MM.1S (cell line): ENCODE measurements around the gene USP37.

Experiments used
- DNase-seq: peaks from one replicate; pipeline ENCODE4 v3.0.0-alpha.2; 2015
- H2AFZ ChIP-seq: fragments of 300-600 bp; sonication (generic); 2 replicates; pipeline ENCODE4 v1.6.0; 2016; ENCODE audit warnings: antibody characterized with exemption, low read length
- H3F3A ChIP-seq: fragments of 300-600 bp; sonication (generic); 2 replicates; pipeline ENCODE4 v1.6.1; 2016; ENCODE audit warnings: mild to moderate bottlenecking, antibody characterized with exemption, low read length, moderate library complexity, mixed read lengths; ENCODE audit not compliant: insufficient read depth
- H3K27ac ChIP-seq: fragments of 300-600 bp; sonication (generic); 2 replicates; pipeline ENCODE4 v1.5.1; 2016; ENCODE audit warnings: mild to moderate bottlenecking, low read length
- H3K27me3 ChIP-seq: fragments of 300-600 bp; sonication (generic); replicated peaks from 2 replicates; pipeline ENCODE4 v1.6.0; 2016; ENCODE audit warnings: low read length; ENCODE audit not compliant: insufficient read depth
- H3K36me3 ChIP-seq: fragments of 300-600 bp; sonication (generic); replicated peaks from 2 replicates; pipeline ENCODE4 v1.6.1; 2016; ENCODE audit warnings: mild to moderate bottlenecking, low read length, mixed read lengths; ENCODE audit not compliant: insufficient read depth
- H3K4me1 ChIP-seq: fragments of 300-600 bp; sonication (generic); 2 replicates; pipeline ENCODE4 v1.6.1; 2016; ENCODE audit warnings: low read length, mixed read lengths
- H3K4me2 ChIP-seq: fragments of 300-600 bp; sonication (generic); 2 replicates; pipeline ENCODE4 v1.6.0; 2016; ENCODE audit warnings: low read depth, low read length
- H3K4me3 ChIP-seq: fragments of 300-600 bp; sonication (generic); 2 replicates; pipeline ENCODE4 v1.5.1; 2016; ENCODE audit warnings: low read length, mixed read lengths
- H3K79me2 ChIP-seq: fragments of 300-600 bp; sonication (generic); 2 replicates; pipeline ENCODE4 v1.6.1; 2016; ENCODE audit warnings: mixed run types, low read length, mixed read lengths
- H3K9ac ChIP-seq: fragments of 300-600 bp; sonication (generic); 2 replicates; pipeline ENCODE4 v1.6.1; 2016; ENCODE audit warnings: low read length, mixed read lengths
- H3K9me2 ChIP-seq: fragments of 300-600 bp; sonication (generic); replicated peaks from 2 replicates; pipeline ENCODE4 v1.6.1; 2016; ENCODE audit warnings: mild to moderate bottlenecking, low read length, mixed read lengths; ENCODE audit not compliant: insufficient read depth
- H3K9me3 ChIP-seq: fragments of 300-600 bp; sonication (generic); replicated peaks from 2 replicates; pipeline ENCODE4 v1.6.1; 2016; ENCODE audit warnings: mild to moderate bottlenecking, low read length, mixed read lengths; ENCODE audit not compliant: insufficient read depth
- H4K20me1 ChIP-seq: fragments of 300-600 bp; sonication (generic); 2 replicates; pipeline ENCODE4 v1.6.1; 2016; ENCODE audit warnings: mild to moderate bottlenecking, low read length, moderate library complexity, mixed read lengths; ENCODE audit not compliant: insufficient read depth
- EZH2 ChIP-seq: fragments of 300-600 bp; sonication (generic); optimal IDR thresholded peaks from 2 replicates; pipeline ENCODE3; 2017; ENCODE audit warnings: low read depth, mild to moderate bottlenecking, antibody characterized with exemption, low read length, mixed read lengths
- EZH2phosphoT487 ChIP-seq: fragments of 300-600 bp; sonication (generic); IDR thresholded peaks from 2 replicates; pipeline ENCODE4 v1.6.1; 2018; ENCODE audit warnings: antibody characterized with exemption, low read length
- TF ChIP-seq, protein P1 (sequence below): fragments of 300-600 bp; sonication (generic); IDR thresholded peaks from 2 replicates; pipeline ENCODE4 v1.5.1; 2016; ENCODE audit warnings: antibody characterized with exemption, low read length, mixed read lengths

The USP37 gene

DNA sequence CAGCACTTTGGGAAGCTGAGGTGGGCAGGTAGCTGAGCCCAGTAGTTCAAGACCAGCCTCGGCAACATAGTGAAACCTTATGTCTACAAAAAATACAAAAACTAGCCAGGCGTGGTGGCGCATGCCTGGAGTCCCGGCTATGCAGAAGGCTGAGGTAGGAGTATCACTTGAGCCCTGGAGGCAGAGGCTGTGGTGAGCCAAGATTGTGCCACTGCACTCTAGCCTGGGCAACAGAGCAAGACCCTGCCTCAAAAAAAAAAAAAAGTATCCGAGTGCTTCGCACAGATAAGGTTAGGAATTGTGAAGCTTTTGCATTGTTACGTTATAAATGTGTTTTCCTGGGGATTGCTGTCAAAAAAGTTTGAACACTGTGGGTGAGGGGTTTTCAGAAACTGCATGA, 164.3 kb downstream of the USP37 start:
- Histone ChIP-seq H3K27me3 (peaks cover 5% of the 10 kb centered on the region), H3K4me2 (no peak overlapping the region), H3K4me1 (peaks cover 31% of the 10 kb centered on the region), H3K79me2 (peaks cover 28% of the 10 kb centered on the region), H3K9ac (no peak overlapping the region), H3K27ac (no peak overlapping the region), H3K9me3 (no peaks in the 10 kb centered on the region), H3K36me3 (no peaks in the 10 kb centered on the region), H4K20me1 (no peaks in the 10 kb centered on the region), H3K4me3 (no peak overlapping the region), H2AFZ (no peak overlapping the region), H3F3A (peaks cover 9% of the 10 kb centered on the region; the same call in 1 of the 2 replicates), H3K9me2 (no peaks in the 10 kb centered on the region)
- DNase-seq, result no peak
- TF ChIP-seq EZH2phosphoT487, result no peak
- TF ChIP-seq, protein P1, sequence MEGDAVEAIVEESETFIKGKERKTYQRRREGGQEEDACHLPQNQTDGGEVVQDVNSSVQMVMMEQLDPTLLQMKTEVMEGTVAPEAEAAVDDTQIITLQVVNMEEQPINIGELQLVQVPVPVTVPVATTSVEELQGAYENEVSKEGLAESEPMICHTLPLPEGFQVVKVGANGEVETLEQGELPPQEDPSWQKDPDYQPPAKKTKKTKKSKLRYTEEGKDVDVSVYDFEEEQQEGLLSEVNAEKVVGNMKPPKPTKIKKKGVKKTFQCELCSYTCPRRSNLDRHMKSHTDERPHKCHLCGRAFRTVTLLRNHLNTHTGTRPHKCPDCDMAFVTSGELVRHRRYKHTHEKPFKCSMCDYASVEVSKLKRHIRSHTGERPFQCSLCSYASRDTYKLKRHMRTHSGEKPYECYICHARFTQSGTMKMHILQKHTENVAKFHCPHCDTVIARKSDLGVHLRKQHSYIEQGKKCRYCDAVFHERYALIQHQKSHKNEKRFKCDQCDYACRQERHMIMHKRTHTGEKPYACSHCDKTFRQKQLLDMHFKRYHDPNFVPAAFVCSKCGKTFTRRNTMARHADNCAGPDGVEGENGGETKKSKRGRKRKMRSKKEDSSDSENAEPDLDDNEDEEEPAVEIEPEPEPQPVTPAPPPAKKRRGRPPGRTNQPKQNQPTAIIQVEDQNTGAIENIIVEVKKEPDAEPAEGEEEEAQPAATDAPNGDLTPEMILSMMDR, result no peak
- no peak for TF ChIP-seq EZH2

DNA sequence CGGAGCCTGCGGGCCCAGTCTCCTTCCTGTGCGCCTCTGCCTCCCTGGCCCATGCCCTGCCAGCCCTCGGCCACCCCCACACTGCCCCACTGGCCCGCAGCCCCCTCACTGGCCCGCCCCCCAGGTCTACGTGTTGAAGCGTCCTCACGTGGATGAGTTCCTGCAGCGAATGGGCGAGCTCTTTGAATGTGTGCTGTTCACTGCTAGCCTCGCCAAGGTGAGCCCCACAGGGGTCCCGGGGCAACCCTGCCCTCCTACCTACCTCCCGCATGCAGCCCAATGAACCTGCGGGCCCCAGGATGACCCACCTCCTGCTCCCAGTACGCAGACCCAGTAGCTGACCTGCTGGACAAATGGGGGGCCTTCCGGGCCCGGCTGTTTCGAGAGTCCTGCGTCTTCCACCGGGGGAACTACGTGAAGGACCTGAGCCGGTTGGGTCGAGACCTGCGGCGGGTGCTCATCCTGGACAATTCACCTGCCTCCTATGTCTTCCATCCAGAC, 165.2 kb downstream of the USP37 start:
- Histone ChIP-seq H3F3A (peaks cover 9% of the 10 kb centered on the region; the same call in 1 of the 2 replicates), H3K27me3 (peaks cover 11% of the 10 kb centered on the region), H3K36me3 (no peaks in the 10 kb centered on the region), H3K4me2 (no peak overlapping the region), H3K9me3 (no peaks in the 10 kb centered on the region), H3K4me3 (no peak overlapping the region), H3K9ac (no peak overlapping the region), H4K20me1 (no peaks in the 10 kb centered on the region), H3K27ac (no peak overlapping the region), H3K9me2 (no peaks in the 10 kb centered on the region), H3K79me2 (peaks cover 28% of the 10 kb centered on the region), H3K4me1 (peaks cover 31% of the 10 kb centered on the region), H2AFZ (no peak overlapping the region)
- DNase-seq, result no peak
- TF ChIP-seq EZH2phosphoT487, result no peak
- TF ChIP-seq, protein P1, result no peak
- TF ChIP-seq EZH2, result no peak

DNA sequence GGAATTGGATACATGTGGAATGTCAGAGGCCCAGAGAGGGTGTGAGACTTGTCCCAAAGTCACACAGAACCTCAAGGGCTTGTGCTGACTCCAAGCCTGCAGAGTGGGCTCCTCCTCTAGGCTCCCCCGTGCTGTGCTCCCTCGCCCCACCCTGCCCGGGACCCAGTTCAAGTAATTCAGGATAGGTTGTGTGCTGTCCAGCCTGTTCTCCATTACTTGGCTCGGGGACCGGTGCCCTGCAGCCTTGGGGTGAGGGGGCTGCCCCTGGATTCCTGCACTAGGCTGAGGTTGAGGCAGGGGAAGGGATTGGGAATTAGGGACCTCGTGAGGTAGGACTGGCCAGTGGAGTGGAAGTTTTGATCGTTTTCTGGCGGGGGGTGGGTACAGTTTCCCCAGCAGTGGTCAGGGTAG, 165.7 kb downstream of the USP37 start:
- H3K27ac ChIP-seq, result no peak overlapping the region
- no peaks in the 10 kb centered on the region for H3K9me2 ChIP-seq
- no peaks in the 10 kb centered on the region for H4K20me1 ChIP-seq
- H3K79me2 ChIP-seq, result peaks cover 28% of the 10 kb centered on the region
- peaks cover 9% of the 10 kb centered on the region; the same call in 1 of the 2 replicates for H3F3A ChIP-seq
- H2AFZ ChIP-seq, result no peak overlapping the region
- H3K4me3 ChIP-seq, result no peak overlapping the region
- H3K4me2 ChIP-seq, result no peak overlapping the region
- no peak overlapping the region for H3K9ac ChIP-seq
- TF ChIP-seq EZH2phosphoT487 (no peak), EZH2 (no peak)
- DNase-seq, result no peak
- H3K9me3 ChIP-seq, result no peaks in the 10 kb centered on the region
- H3K36me3 ChIP-seq, result no peaks in the 10 kb centered on the region
- peaks cover 31% of the 10 kb centered on the region for H3K4me1 ChIP-seq
- H3K27me3 ChIP-seq, result peaks cover 15% of the 10 kb centered on the region

DNA sequence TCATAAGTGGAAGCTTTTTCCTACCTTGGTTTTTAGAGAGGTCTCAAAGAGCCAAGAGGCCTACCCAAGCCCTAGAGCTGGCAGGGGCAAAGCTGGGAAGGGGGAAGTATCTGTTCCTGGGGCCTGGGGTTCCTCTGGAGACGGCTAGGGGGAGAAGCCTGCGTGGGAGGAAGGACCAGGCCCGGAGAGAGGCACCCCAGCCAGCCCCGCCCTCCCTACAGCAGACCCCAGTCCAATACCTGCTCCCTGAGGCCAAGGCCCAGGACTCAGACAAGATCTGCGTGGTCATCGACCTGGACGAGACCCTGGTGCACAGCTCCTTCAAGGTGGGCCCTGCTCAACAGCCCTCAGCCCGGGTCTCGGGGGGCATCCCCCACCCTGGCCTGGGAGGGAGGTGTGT, 166.3 kb downstream of the USP37 start:
- no peaks in the 10 kb centered on the region for H3K9me3 ChIP-seq
- H2AFZ ChIP-seq, result no peak overlapping the region
- no peak overlapping the region for H3K4me3 ChIP-seq
- H3K9me2 ChIP-seq, result no peaks in the 10 kb centered on the region
- peaks cover 9% of the 10 kb centered on the region; the same call in 1 of the 2 replicates for H3F3A ChIP-seq
- peaks cover 27% of the 10 kb centered on the region for H3K4me1 ChIP-seq
- H3K27ac ChIP-seq, result no peak overlapping the region
- H3K9ac ChIP-seq, result no peak overlapping the region
- no peak for DNase-seq
- H3K4me2 ChIP-seq, result no peak overlapping the region
- TF ChIP-seq EZH2phosphoT487 (no peak), EZH2 (no peak)
- TF ChIP-seq, protein P1, result no peak
- peaks cover 22% of the 10 kb centered on the region for H3K27me3 ChIP-seq
- H3K79me2 ChIP-seq, result peaks cover 28% of the 10 kb centered on the region
- no peaks in the 10 kb centered on the region for H3K36me3 ChIP-seq
- no peaks in the 10 kb centered on the region for H4K20me1 ChIP-seq
